RWPE2 (cell line): ENCODE results near the gene HOMEZ.
A peak's percentile ranks its signal among the peaks of the same experiment; 100 is the strongest.

Experiments used
- ATAC-seq: fragments of 200-7000 bp; cut with Tn5 transposase; 3 replicates; pipeline ENCODE4 v1.9.1; 2021; ENCODE audit warnings: low read depth
- DNase-seq: peaks from one replicate; pipeline ENCODE4 v3.0.0-alpha.2; 2020; ENCODE audit warnings: low spot score
- H3K27ac ChIP-seq: fragments of 450-650 bp; 2 replicates; pipeline ENCODE4 v1.5.1; 2017; ENCODE audit warnings: mild to moderate bottlenecking; ENCODE audit not compliant: poor library complexity, severe bottlenecking
- H3K27me3 ChIP-seq: fragments of 250-450 bp; sonication (Bioruptor Pico); 2 replicates; pipeline ENCODE4 v1.5.1; 2021; ENCODE audit warnings: mild to moderate bottlenecking, moderate library complexity; ENCODE audit not compliant: insufficient read depth, poor library complexity, severe bottlenecking
- H3K36me3 ChIP-seq: fragments of 250-450 bp; sonication (Bioruptor Pico); 2 replicates; pipeline ENCODE4 v1.5.1; 2020; ENCODE audit warnings: low read depth, mild to moderate bottlenecking, moderate library complexity
- H3K4me1 ChIP-seq: fragments of 250-450 bp; sonication (Bioruptor Pico); 2 replicates; pipeline ENCODE4 v1.5.1; 2021; ENCODE audit warnings: mild to moderate bottlenecking, moderate library complexity; ENCODE audit not compliant: insufficient read depth, poor library complexity, severe bottlenecking
- H3K4me3 ChIP-seq: fragments of 250-450 bp; sonication (Bioruptor Pico); 2 replicates; pipeline ENCODE4 v1.5.1; 2021; ENCODE audit warnings: mild to moderate bottlenecking, moderate library complexity; ENCODE audit not compliant: severe bottlenecking
- H3K9me3 ChIP-seq: fragments of 250-450 bp; sonication (Bioruptor Pico); 2 replicates; pipeline ENCODE4 v1.5.1; 2021; ENCODE audit warnings: mild to moderate bottlenecking, moderate library complexity; ENCODE audit not compliant: severe bottlenecking
- TF ChIP-seq, protein P1 (sequence below): fragments of 450-650 bp; IDR thresholded peaks from one replicate; pipeline ENCODE4 v1.5.1; 2017; ENCODE audit warnings: mild to moderate bottlenecking, moderate library complexity; ENCODE audit not compliant: poor library complexity, severe bottlenecking

HOMEZ gene

DNA sequence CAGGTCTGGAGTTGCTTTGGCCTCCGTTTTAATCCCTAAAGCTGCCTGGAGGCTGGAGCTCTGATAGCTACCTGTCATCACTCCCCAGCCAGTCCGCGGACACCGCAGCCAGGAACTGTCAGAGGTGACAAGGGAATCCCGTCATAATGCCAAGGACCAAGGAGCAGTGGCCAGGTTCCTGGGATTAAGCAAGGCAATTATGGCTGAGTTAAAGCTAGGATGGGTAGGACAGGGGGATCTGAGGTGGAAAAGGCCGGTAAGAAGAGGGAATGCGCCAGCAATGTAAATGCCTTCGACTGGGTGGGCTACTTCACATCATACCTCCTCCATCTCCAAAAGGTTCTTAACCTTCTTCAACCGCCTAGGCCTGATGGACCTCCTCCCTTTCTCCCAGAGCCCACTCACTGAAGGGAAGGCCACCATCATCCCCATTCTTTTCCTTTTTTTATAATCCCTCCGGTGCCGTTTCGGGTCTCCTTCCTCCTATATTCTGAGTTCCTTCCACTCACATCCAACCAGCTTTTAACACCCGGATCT, 14.8 kb upstream of the HOMEZ start:
- DNase-seq (no peak), ATAC-seq (no peak)
- Histone ChIP-seq H3K27ac (peak overlapping the region; percentile 73), H3K27me3 (no peaks in the 10 kb centered on the region), H3K4me1 (peaks cover 12% of the 10 kb centered on the region), H3K9me3 (no peaks in the 10 kb centered on the region), H3K4me3 (peak overlapping the region; percentile 68), H3K36me3 (no peaks in the 10 kb centered on the region)
- TF ChIP-seq, protein P1, sequence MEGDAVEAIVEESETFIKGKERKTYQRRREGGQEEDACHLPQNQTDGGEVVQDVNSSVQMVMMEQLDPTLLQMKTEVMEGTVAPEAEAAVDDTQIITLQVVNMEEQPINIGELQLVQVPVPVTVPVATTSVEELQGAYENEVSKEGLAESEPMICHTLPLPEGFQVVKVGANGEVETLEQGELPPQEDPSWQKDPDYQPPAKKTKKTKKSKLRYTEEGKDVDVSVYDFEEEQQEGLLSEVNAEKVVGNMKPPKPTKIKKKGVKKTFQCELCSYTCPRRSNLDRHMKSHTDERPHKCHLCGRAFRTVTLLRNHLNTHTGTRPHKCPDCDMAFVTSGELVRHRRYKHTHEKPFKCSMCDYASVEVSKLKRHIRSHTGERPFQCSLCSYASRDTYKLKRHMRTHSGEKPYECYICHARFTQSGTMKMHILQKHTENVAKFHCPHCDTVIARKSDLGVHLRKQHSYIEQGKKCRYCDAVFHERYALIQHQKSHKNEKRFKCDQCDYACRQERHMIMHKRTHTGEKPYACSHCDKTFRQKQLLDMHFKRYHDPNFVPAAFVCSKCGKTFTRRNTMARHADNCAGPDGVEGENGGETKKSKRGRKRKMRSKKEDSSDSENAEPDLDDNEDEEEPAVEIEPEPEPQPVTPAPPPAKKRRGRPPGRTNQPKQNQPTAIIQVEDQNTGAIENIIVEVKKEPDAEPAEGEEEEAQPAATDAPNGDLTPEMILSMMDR = no peak

DNA sequence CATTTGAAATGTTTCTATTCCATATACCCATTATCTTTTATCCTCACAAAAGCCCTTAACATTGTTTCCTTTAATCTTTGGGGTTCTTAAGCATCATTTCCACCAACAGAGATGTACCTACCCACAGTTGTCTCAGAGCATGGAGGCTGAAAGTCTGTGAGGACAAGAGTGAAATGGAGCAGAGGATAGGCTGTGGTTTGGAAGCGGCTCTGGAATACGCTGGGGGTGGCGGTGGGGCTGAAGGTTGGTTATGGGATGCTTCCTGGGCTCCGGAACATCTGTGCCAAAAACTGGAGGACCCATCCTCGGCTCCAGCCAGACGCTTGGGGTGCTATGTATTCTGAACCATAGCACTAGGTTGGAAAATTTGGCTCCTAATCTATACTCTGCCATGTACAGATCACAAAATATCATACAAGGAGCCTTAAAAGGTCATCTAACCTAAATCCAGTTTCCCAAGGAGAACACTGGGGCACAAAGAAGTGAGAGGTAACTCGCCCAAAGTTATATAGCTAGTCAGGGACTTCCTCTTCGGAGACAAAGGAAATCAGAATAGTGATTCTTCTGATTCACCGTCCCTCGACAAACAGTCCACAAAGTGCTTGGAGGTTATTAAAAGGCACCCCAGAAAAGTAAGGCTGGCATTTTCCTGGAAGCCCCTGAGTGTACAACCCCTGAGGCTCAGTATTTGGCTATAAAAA, 14.2 kb upstream of the HOMEZ start:
- Histone ChIP-seq H3K27me3 (no peaks in the 10 kb centered on the region), H3K9me3 (no peaks in the 10 kb centered on the region), H3K4me3 (peak overlapping the region; percentile 68), H3K4me1 (peaks cover 12% of the 10 kb centered on the region), H3K27ac (peak overlapping the region; percentile 73), H3K36me3 (no peaks in the 10 kb centered on the region)
- no peak for ATAC-seq
- no peak for DNase-seq
- TF ChIP-seq, protein P1 = peak; percentile 41

DNA sequence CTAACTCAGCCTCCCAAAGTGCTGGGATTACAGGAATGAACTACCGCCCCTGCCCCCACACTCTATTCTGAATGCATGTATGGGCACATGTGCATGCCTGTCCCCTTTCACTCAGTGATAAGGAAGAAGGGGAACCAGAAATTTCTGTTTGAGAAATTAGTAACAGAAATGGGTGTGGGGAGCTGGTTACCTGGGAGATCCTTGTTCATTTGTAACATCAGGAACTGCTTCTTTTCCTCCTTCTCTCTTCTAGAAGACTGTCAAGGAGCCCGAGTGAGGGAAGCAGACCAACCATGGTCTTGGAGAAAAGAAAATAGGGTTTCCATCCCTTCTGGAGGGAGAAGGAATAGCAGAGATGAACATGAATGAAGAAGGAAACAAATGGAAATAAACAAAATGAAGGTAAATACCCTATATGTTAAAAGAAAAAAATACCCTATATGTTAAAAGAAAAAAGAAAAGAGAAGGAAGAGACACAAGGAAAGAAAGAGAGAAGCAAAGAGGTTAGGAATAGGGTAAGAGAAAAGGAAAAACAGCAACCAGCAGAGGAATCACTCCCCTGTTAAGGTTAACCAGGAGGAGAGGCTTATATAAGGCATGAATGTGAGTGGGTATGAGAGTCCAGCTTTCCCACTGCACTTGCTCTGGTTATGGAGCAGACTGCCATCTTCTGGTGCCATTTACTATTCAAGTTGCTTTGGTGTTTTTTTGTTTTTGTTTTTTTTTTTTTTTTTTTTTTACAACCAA, 13.5 kb upstream of the HOMEZ start:
- Histone ChIP-seq H3K27me3 (no peaks in the 10 kb centered on the region), H3K27ac (peak overlapping the region; percentile 73)
- no peak for DNase-seq

DNA sequence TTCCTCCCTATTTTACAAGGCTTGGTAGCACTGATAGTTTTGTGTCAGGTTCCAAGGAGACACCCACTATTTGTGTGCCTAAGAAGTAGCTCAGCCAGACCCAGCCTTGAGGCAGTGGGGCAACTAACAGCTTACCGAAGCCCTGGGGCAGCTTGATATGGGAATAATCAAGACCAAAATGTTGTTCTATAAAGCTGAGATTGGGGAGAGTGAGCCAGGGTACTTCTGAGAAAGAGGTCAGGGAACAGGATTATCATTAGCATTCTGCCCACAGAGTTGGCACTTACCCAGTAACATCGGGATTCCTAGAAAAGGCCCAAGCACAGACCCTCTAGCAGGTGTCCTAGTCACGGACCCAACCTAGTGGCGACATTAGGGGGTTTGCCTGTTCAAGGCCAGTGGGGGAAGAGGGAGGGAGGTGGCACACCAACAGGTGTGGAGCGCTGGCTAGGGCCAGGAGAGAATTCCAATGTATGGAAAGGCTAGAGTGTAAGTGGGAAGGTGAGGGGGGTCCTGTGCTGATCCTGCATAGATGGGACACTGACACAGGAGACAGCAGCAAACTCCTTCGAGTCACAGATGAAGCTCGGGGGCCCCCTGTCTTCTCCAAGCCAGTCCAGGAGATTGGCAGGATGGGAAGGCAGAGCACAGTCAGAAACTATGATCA, 11.8 kb upstream of the HOMEZ start:
- H3K36me3 ChIP-seq = no peaks in the 10 kb centered on the region
- no peaks in the 10 kb centered on the region for H3K27me3 ChIP-seq
- H3K4me1 ChIP-seq = peaks cover 12% of the 10 kb centered on the region
- TF ChIP-seq, protein P1 = no peak
- H3K4me3 ChIP-seq = no peak overlapping the region
- no peak for DNase-seq
- no peaks in the 10 kb centered on the region for H3K9me3 ChIP-seq
- ATAC-seq = no peak
- H3K27ac ChIP-seq = no peak overlapping the region

More for the DNA sequence above, 13.5 kb upstream of the HOMEZ start:
- H3K4me1 ChIP-seq = peaks cover 12% of the 10 kb centered on the region
- H3K36me3 ChIP-seq = no peaks in the 10 kb centered on the region
- H3K4me3 ChIP-seq = no peak overlapping the region
- no peak for ATAC-seq
- no peaks in the 10 kb centered on the region for H3K9me3 ChIP-seq
- TF ChIP-seq, protein P1 = peak; percentile 71
